Glutamatergic neuron (in vitro differentiated cells): ENCODE measurements around the gene MAMDC4. TPM values are rescaled to one million over a fixed set of nuclear protein-coding genes. Genes with fewer than 3 reads are reported as not detected.

Source experiments
- DNase-seq: peaks from one replicate; pipeline ENCODE4 v3.0.0; 2022
- H3K27ac Mint-ChIP-seq: one replicate; pipeline ENCODE4 v1.8.0; 2020; ENCODE audit warnings: mild to moderate bottlenecking, mixed read lengths, inconsistent platforms; ENCODE audit not compliant: unreplicated experiment
- H3K27me3 Mint-ChIP-seq: one replicate; pipeline ENCODE4 v1.8.0; 2020; ENCODE audit warnings: mild to moderate bottlenecking, moderate library complexity, mixed read lengths, inconsistent platforms; ENCODE audit not compliant: unreplicated experiment
- H3K36me3 Mint-ChIP-seq: one replicate; pipeline ENCODE4 v1.8.0; 2020; ENCODE audit warnings: mild to moderate bottlenecking, mixed read lengths, inconsistent platforms; ENCODE audit not compliant: unreplicated experiment
- H3K4me1 Mint-ChIP-seq: one replicate; pipeline ENCODE4 v1.8.0; 2020; ENCODE audit warnings: mild to moderate bottlenecking, low read depth, mixed read lengths, inconsistent platforms; ENCODE audit not compliant: unreplicated experiment
- H3K4me3 Mint-ChIP-seq: one replicate; pipeline ENCODE4 v1.8.0; 2020; ENCODE audit warnings: mild to moderate bottlenecking, mixed read lengths, inconsistent platforms; ENCODE audit not compliant: unreplicated experiment
- H3K9me3 Mint-ChIP-seq: one replicate; pipeline ENCODE4 v1.8.0; 2020; ENCODE audit warnings: mild to moderate bottlenecking, moderate library complexity, mixed read lengths, inconsistent platforms; ENCODE audit not compliant: unreplicated experiment
- CTCF ChIP-seq: fragments of 200-600 bp; sonication (generic); IDR thresholded peaks from one replicate; pipeline ENCODE4 v1.5.0; 2021; ENCODE audit not compliant: partially characterized antibody, unreplicated experiment
- total RNA-seq: library from RNA; stranded (reverse); fragmentation: NEBNext Ultra II Directional; extraction: Animal tissue kit (Norgen Biotek cat#: 25700); gene quantifications from one replicate; pipeline ENCODE4 v1.2.1, GENCODE V29; 2021; ENCODE audit not compliant: unreplicated experiment

Gene MAMDC4
- total RNA-seq, 1 donor from 2014 or later = 17.6 TPM

DNA sequence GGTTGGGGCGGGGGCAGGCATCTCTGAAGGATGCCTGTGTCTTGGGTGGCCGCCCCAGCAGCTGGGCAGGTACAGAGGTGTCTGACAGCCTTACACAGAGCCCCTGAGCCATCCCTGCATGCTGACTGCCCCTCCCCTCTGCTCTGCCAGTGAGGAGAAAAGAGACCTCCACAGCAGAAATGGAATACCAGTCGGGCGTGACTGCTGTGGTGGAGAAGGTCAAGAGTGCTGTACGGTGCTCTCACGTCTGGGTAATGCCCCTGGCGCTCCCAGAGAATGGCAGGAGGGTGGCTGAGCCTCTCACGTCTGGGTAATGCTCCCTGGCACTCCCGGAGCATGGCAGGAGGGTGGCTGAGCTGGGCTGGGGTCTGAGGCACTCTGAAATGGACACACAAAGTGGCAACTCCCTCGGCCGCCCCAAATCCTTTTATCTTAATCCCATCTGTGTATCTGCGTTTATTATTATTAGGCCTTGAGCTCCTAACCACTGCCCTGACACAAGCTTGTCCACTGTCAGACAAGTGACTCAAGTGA is 46.9 kb upstream of the MAMDC4 start:
- H3K27me3 Mint-ChIP-seq = peaks cover 18% of the 10 kb centered on the region
- H3K36me3 Mint-ChIP-seq = peaks cover 5% of the 10 kb centered on the region
- TF ChIP-seq CTCF = no peak
- peak overlapping the region; percentile 46 for H3K4me3 Mint-ChIP-seq
- H3K9me3 Mint-ChIP-seq = peaks cover 25% of the 10 kb centered on the region
- no peak for DNase-seq
- H3K27ac Mint-ChIP-seq = no peak overlapping the region
- H3K4me1 Mint-ChIP-seq = peaks cover 16% of the 10 kb centered on the region

DNA sequence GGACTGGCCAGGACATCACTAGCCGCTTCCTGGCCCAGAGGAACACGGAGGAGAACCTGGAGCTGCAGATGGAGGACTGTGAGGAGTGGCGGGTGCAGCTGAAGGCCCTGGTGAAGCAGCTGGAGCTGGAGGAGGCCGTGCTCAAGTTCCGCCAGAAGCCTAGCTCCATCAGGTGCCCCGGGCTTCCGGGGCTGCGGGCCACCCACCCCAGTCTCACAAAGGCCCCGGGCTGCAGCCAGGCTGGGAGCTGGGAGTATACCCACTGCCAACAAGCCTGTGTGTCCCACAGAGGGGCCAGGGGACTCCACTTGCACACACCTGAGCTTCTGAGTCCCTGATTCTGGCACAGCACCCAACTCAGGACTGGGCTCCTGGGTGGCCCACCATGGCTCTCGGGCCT is 46.1 kb upstream of the MAMDC4 start:
- Mint-ChIP-seq H3K9me3 (peaks cover 26% of the 10 kb centered on the region), H3K36me3 (peaks cover 5% of the 10 kb centered on the region), H3K27ac (no peak overlapping the region), H3K4me3 (peak overlapping the region; percentile 81), H3K4me1 (peaks cover 15% of the 10 kb centered on the region), H3K27me3 (peaks cover 14% of the 10 kb centered on the region)
- TF ChIP-seq CTCF = no peak
- no peak for DNase-seq

DNA sequence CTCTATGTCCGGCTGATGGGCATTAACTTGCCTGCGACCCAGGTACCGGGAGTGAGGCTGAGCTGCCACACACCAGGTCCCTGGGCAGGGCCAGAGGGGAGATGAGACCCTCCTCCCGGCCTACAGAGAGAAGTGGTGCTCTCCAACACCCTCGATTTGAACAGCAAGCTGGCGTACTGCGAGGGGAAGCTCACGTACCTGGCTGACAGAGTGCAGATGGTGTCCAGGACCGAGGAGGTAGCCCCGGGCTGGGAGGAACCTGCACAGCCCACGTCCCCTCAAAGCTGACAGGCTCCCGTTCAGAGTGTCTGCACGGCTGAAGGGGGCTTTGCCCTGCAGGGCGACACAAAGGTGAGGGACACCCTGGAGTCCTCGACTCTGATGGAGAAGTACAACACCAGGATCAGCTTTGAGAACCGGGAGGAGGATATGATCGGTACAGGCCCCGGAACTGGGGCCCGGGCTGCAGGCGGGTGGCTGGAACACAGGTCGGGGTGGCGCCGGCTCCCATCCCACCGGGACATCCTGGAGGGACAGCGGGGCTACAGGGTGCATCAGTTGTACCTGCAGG is 45.4 kb upstream of the MAMDC4 start:
- H3K27me3 Mint-ChIP-seq = peaks cover 12% of the 10 kb centered on the region
- H3K9me3 Mint-ChIP-seq = peaks cover 26% of the 10 kb centered on the region
- H3K36me3 Mint-ChIP-seq = peaks cover 5% of the 10 kb centered on the region
- H3K4me1 Mint-ChIP-seq = peaks cover 15% of the 10 kb centered on the region
- no peak for TF ChIP-seq CTCF
- peak overlapping the region; percentile 72 for H3K27ac Mint-ChIP-seq
- H3K4me3 Mint-ChIP-seq = peak overlapping the region; percentile 81
- DNase-seq = no peak

GRCh38 chr9:136807281-136808074 is 44.7 kb upstream of the MAMDC4 start, which contains the start of gene RABL6:
Gene RABL6 (plus strand): TSS chr9:136807948. CDS start chr9:136808197, 249 bp downstream.
- Mint-ChIP-seq H3K27ac (peak within 1 kb of the TSS; percentile 90), H3K4me3 (peak within 1 kb of the TSS; percentile 96), H3K36me3 (peaks cover 5% of the 10 kb centered on the region), H3K9me3 (peaks cover 26% of the 10 kb centered on the region), H3K27me3 (peaks cover 12% of the 10 kb centered on the region), H3K4me1 (peaks cover 15% of the 10 kb centered on the region)
- TF ChIP-seq CTCF = no peak
- peak; percentile 79 for DNase-seq
